NCI-H2196 (cell line): ENCODE measurements around the gene TNNT2.

Source experiments
- DNase-seq: peaks from one replicate; lab custom pipeline; 2025; ENCODE audit not compliant: unreplicated experiment; lab: John Stamatoyannopoulos, UW

Gene TNNT2

DNA sequence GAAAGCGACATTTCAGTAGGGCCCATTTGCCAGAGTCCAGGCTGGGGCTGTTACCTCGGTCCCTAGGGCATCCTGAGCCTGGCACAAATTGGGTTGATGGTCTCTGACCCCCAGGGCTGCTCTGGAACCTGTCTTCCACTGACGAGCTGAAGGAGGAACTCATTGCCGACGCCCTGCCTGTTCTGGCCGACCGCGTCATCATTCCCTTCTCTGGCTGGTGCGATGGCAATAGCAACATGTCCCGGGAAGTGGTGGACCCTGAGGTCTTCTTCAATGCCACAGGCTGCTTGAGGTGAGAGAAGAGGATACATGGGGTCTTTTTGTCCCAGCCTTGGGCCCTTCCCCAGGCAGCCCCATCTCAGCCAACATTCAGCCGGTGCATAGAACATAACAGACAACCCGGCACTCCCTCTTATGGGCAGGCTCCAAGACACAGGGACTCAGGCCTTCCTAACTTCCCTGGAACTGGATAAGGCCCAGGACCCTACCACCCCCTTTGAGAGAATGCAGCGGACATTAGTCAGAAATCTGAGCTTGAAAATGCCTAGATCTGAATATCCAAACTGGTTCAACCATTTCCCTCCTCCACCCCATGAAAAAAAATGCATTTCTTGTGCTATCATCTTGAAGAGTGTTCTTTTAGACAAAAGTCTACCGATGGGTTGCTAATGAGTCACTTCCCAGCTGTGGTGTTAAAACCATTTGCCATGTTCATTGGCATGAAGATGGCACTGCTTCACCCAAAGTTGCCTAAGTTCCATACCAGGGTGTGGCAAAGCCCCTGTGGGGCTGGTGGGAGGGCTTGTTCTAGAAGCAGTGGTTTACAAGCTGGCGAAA is 58.8 kb downstream of the TNNT2 start:
- no peak for DNase-seq

DNA sequence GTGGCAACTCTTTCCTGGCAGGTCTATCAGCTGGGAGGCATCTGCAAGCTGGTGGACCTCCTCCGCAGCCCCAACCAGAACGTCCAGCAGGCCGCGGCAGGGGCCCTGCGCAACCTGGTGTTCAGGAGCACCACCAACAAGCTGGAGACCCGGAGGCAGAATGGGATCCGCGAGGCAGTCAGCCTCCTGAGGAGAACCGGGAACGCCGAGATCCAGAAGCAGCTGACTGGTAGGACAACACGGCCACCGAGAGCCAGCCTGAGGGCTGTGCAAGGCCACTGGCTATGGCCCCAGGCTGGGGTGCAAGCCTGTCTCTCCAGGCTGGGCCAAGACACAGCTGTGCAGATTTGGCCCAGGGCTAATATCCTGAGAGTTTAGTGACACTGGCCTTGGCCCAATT is 59.9 kb downstream of the TNNT2 start:
- no peak for DNase-seq

DNA sequence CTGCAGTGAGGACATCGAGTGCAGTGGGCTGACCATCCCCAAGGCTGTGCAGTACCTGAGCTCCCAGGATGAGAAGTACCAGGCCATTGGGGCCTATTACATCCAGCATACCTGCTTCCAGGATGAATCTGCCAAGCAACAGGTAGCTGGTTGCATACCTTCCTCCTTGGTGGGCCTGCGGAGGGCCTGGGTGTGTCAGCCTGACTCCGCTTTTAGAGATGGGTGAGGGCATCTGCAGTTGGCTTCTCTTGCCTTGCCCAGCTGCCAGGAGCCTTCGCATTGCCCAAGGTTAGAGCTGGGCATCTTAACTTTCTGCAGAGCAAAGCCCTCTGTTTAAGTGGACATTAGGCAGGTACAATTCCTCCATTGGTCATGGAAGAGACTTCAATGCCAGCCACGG is 60.9 kb downstream of the TNNT2 start:
- no peak for DNase-seq

DNA sequence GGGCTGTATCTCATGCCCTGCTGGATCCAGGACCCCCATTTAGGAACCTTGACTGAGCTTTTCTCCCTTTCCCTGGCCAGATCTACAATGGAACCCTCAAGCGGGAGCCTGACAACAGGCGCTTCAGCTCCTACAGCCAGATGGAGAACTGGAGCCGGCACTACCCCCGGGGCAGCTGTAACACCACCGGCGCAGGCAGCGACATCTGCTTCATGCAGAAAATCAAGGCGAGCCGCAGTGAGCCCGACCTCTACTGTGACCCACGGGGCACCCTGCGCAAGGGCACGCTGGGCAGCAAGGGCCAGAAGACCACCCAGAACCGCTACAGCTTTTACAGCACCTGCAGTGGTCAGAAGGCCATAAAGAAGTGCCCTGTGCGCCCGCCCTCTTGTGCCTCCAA is 64.4 kb downstream of the TNNT2 start:
- no peak for DNase-seq

DNA sequence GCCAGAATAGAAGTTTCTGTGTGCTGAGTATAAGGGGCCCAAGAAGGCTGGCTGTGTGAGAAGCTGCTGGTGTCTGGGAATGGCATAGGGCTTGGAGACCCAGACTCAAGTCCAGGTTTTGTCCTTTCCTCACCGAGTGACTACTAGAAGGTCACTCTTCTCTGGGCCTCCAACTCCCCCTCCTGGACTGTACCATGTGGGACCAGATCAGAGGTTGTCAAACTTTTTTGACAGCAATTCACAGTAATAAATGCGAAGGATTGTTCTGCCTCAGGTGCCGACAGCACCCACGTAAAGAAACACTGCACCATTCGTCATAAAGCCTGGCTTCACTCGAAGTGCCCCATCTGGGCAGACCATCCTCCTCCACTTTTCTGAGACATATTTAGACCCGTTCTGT is 65.2 kb downstream of the TNNT2 start:
- no peak for DNase-seq

DNA sequence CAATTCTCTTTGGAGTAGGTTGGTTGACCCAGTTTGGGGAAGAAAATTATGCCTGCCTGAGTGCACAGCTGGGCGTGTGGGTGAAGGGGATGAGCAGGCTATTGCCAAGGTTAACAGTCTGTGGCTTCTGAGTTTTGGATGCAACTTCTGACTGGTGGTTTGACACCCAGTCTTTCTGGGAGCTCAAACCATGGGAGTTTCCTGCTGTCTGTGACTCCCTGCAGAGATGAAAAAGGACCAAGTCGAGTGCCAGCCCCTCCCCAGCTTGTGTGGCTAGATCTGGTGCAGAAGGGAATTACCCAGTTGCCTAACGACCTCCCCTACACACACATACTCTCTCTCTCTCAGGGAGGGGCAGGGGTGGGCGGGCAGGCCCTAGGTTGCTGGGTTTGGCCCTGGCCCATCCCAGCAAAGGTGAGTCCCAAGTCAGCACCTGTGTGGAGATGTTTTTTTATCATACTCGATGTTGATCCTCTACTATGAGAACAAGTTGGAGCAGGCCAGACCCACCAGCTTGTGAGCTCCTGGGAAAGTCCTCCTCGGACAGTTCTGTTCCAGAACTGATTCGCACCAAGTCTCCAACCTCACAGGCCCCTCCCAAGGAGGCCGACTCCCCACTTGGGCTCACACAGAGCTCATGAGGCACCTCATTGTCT is 66.0 kb downstream of the TNNT2 start:
- peak; percentile 72 for DNase-seq

DNA sequence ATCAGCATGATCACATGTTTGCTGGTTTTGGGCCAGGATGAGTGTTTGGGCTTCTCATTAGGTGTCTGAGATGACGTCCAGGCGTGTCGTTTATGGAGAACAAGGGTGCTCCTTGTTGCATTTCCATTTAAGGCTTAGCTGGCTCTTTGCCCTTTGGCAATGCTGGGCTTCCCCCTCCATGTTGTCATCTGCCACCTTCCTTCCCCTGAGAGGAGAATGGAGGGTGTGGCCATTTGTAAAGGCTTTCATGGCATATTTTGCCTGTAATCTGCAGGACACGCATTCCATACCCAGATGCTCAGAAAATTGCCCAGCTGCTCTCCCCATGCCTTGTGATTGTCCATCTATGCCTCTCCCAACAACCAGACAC is 66.5 kb downstream of the TNNT2 start:
- DNase-seq = peak; percentile 93

DNA sequence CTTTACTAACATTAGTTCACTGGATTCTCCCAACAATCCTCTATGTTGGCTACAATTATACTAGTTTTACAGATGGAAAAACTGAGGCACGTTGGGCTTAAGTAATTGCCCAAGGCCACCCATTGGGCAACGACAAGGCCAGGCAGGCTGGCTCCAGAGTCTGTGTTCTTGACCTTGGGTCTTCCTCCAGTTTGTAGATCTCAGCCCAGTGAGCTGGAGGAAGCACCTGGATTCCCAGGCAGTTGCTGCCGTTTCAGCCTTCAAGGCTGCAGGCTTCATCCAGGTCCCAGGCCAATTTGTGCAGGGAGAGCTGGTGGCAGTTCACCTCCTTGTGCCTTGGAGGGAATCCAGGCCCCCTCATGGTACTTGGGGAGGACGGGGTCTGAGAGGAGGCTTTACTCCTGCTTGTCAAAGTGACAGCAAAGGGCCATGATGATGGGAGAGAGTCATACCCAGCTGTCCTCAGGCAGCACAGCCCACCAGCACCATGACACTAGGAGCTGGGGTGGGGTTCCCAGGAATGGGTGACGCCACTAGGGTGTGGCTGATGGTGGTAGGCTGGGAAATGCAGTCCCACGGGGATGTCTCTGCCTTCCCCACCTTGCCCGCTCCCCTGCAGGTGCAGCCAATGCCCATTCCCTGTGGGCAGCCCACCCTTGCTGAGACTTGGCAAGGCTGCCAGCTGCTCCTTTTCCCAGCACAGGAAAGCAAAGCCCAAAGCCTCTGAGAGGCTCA is 67.1 kb downstream of the TNNT2 start:
- no peak for DNase-seq

DNA sequence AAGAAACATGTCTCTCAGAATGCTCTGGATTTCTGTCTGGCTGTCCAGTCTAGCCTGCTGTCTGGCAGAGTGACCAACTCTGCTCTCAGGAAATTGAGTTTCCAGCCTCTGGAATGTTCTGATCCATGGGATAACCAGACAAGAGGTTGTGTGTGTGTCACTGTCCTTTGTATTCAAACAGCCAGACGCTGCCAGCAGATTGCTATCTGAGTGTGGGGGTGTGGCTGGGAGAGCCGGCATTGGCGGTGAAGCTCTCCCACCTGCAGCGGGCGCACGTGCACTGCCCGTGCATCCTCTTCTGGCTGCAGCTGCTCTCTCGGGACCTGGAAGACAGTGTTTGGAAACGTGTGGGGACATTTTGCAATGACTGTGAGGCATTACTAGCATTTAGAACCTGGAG is 68.1 kb downstream of the TNNT2 start:
- peak; percentile 94 for DNase-seq
